ENCODE data around the gene SLC30A1.
"Not testable (repeated sequence)": the region's sequence is repeated elsewhere in the genome, so short reads cannot be mapped to it uniquely, and the experiment has no call there.

Gene SLC30A1

DNA sequence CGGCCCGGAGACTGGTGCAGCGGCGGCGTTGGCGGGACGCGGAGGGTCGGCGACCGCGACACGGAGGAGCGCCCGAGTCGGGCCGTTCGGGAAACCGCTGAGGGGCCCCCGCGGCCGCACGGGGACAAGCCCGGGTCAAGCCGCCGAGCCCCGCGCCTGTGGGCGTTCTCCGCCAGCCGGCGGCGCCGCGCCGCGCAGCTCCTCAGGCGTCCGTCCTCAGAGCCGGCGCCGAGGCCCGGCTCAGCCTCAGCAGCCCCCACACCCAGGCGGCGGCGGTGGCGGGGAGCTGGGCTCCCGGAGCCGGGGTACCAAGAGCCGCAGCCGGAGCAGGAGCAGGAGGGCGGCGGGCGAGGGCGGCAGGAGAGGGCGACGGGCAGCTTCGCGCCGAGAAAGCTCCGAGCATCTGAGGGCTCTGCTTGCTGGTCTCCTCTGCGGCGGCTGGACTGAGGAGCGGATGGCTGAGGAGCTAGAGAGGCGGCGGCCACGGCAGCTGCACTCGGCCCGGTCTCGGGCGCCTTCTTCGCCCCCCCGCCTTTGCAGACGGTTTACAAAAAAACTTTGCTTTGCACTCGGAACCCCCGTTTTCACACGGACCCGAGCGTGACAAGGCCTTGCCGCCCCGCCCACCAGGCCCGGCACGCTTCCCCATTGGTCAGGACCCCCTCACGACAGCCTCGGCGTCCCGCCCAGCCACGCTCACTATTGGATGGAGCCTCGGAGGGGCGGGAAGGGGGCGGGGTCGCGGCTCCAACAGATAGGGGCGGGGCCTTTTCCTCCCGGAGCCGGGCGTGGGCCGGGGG lies at the start of gene SLC30A1:
SLC30A1 (minus strand) TSS at position 522 of the 800 bp plus-strand sequence. CDS start 549 bp downstream, outside the sequence.
- no peak for DNase-seq (ENCODE audit: low read depth, low spot score)

GRCh38 chr1:211628417-211628816 lies 49.5 kb upstream of the SLC30A1 start:
- no peak for DNase-seq (ENCODE audit: low read depth, low spot score)

- DNase-seq (ENCODE audit: low read depth, low spot score), result no peak
These were observed 48.3 kb upstream of the SLC30A1 start for GRCh38 chr1:211627259-211627658.

- not testable (repeated sequence) for DNase-seq (ENCODE audit: low read depth, low spot score)
These were observed 46.9 kb upstream of the SLC30A1 start for GRCh38 chr1:211625866-211626265.

DNA sequence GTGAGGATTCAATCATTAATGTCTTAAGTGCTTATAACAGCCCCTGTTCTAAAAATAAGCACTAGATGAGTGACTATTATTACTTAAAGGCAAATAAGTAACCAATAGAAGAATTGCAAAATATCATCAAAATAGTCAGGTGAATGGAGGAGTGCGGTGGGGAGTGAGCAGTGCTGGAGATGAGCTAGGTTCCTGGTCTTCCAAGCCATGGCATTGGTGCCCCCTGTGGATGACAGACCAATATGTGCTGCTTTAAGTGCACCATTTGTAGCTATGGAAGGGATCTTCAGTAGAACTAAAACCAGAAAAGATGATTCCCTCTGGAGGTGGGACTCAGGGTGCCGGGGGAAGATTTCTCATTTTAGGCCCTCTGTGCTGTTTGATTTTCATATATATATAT lies 46.1 kb upstream of the SLC30A1 start:
- DNase-seq (ENCODE audit: low read depth, low spot score), result no peak

DNA sequence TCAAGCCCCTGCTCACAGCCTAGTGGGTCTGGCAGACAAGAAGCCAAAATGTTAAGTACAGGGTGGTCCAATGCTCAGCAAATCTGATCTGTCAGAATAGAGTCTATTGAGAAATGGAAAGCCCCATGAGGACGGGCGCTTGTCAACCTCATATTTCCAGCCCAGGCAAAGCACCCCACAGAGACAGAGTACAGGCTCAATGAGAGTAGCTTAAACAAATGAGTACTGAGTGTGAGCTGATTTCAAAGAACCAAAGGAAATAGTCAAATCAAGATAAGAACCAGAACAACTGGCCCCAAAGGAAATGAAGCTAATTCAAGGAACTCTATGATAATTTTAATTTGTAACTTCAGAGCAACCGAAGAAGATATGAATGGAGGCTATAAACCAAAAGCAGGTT lies 44.6 kb upstream of the SLC30A1 start:
- no peak for DNase-seq (ENCODE audit: low read depth, low spot score)

DNA sequence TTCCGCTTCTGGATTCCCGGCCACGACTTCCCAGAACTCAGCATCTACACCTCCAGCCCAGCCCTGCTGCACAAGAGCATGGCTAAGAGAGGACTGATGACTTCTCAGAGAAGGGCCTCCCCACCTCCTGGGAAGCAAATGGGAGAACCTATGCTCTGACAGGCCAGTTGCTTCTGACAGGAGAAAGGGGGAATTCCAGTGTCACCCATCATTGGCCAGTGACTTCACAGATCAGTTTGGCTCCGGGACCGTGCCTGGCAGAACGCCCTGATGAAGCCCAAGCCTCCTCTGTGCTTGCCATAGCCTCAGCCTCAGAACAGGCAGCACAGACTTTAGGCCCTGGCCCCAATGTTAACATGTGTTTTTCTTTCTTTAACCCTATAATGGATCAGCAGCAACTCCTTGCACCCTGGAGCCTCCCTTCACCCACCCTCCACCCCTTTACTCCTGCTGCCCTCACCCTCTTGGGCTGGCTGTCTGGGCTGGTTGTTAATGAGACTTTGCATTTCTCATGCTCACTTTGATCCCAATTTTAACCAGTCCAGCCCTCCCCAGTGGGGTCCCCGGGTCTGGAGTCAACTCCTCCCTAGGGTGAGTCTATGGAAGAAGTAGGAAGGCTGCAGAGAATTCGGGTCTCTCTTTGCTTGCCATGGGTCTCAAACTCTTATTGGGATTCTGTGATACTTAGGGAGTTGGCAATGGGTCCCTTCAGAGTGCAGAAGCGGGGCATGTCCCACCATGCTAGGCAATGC lies 42.7 kb upstream of the SLC30A1 start:
- no peak for DNase-seq (ENCODE audit: low read depth, low spot score)

DNA sequence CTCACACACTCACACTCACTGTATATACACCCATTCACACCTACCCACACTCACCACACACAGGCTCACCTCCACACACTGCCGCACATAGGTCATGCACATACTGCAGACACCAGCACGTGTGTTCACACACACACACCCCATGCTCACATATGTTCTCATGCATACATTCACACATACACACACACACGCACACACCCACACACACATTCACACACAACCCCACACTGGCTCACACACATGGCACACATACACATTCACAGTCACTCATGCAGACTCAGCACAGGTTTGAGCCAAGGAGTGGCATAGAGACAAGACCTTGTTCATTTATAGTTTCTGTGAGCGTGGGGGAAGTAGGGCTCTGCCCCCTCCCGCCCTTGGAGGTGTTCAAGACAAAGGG lies 41.1 kb upstream of the SLC30A1 start:
- no peak for DNase-seq (ENCODE audit: low read depth, low spot score)

DNA sequence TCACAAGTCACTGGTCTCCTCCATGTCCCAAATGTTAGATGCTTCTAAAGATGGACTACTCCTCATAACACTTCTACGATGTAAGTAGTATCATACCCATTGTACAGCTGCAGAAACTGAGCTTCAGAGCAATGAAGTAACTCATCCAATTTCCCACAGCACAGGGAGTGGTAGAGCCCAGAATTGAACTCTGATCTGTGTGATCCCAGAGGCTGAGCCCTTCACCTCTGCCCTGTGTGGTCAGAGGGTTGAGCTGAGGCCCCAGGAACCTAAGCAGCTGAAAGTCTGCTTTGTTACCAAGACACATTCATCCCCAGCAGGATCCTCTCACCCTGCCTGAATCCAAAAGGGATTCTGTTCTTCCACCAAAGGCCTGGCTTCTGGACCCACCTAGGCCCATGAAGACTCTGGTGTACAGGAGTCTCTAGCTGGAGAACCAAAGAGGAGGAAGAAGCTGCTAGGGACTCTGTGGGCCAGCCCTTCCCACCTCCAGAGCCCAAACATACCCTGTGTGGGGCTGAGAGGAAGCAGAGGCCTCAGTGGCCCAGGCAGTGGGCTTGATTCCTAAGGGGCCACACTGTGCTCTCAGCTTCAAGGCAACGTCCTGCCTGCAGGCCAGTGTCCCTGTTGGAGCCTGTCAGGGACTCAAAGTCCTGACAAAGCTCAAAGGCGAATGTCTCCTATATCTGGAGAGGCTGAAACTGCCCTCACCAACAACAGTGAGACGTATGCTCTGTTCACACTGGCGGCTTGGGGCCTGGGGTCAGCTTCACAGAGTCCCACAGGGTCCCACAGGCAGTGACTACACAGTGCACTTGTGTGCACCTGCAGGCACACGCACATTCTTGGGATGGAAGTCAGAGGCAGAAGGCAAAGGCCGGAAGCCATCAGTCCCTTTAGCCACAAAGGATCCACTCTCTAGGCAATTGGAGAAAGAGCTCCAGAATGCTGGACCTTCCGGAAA lies 40.4 kb upstream of the SLC30A1 start:
- no peak for DNase-seq (ENCODE audit: low read depth, low spot score)

DNA sequence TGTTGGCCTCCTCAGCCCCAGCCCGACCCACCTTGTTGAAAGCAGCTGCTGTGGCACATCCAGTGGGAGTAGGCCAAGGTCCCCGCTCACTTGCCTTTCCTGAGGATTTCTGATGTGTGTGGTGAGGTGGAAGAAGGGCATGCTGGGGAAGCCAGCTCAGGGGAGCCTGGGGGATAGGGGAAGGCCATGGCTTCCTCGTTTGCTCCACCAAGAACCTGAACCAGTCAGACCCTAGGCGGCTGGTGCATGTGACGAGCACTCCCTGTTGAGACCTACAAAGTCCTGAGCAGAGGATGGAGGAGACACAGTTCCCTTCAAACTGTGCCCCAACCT lies 38.0 kb upstream of the SLC30A1 start:
- no peak for DNase-seq (ENCODE audit: low read depth, low spot score)

- DNase-seq (ENCODE audit: low read depth, low spot score), result no peak
These were observed 37.4 kb upstream of the SLC30A1 start for GRCh38 chr1:211616231-211616964.

DNA sequence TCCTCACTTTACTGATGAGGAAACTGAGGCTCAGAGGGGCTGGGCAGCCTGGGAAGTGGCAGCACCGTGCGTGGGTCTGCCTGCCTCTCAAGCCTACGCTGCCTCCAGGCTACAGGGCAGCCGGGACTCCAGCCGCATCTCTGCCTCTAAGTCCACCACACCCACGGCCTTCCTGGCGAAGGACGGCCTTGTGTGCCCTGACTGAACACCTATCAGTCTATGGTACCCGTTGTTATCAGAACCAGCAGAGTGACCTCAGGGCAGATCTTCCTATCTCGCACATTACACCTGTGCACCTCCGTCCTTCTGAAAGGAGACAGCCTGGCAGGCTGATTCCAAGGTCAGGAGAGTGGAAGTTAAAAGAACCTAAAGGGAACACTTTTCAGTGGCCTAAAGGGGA lies 35.7 kb upstream of the SLC30A1 start:
- no peak for DNase-seq (ENCODE audit: low read depth, low spot score)

DNA sequence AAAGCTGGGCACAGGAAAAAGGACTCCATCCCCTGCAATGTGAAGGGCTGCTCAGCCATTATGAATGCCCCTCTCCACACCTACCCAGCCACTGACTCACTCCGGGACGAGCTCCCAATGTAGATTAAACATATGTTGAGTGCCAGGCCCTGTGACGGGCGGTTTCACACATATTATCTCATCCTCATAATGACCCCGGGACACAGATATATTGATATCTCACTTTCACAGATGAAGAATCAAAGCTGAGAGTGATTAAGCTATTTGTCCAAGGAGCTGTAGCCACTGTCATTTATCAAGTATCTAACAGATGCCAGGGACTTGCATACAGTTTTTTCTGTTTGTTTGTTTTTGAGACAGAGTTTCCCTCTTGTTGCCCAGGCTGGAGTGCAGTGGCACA lies 35.0 kb upstream of the SLC30A1 start:
- DNase-seq (ENCODE audit: low read depth, low spot score), result no peak

GRCh38 chr1:211613108-211613947 lies 34.4 kb upstream of the SLC30A1 start:
- DNase-seq (ENCODE audit: low read depth, low spot score), result no peak

DNA sequence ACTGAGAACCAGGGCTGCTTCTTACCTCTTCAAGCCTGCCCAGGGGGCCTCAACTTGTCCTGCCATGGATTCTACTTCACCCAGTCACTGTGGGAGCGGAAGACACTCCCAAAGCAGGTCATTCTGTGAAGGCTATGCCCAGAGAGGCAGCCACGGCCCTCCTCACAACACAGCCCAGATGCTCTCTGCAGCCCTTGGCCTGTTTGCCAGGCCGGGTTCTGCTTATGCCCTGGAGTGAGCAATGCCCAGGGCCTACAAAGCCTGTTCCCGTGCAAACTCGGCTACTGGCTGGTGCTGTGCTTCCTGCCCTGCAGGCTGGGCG lies 33.8 kb upstream of the SLC30A1 start:
- DNase-seq (ENCODE audit: low read depth, low spot score), result no peak

DNA sequence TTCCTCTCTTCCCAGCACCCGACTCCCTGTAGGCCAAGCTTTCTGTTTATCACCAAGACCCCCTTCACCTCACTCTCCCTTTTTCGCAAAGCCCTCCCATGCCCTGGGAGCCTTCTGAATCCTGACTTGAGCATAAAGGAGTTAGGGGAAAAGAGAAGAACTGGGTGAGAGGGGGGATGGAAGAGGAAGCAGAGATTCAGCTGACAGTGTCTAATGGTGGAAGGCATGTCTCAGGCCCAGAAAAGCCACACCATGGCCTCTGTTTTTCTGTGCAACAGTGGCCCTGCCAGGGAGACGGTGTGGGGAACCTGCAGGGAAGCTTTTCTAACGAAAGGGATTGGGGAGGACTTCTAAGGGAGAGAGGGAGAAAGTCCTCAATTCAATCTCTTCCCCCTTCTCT lies 32.9 kb upstream of the SLC30A1 start:
- no peak for DNase-seq (ENCODE audit: low read depth, low spot score)

DNA sequence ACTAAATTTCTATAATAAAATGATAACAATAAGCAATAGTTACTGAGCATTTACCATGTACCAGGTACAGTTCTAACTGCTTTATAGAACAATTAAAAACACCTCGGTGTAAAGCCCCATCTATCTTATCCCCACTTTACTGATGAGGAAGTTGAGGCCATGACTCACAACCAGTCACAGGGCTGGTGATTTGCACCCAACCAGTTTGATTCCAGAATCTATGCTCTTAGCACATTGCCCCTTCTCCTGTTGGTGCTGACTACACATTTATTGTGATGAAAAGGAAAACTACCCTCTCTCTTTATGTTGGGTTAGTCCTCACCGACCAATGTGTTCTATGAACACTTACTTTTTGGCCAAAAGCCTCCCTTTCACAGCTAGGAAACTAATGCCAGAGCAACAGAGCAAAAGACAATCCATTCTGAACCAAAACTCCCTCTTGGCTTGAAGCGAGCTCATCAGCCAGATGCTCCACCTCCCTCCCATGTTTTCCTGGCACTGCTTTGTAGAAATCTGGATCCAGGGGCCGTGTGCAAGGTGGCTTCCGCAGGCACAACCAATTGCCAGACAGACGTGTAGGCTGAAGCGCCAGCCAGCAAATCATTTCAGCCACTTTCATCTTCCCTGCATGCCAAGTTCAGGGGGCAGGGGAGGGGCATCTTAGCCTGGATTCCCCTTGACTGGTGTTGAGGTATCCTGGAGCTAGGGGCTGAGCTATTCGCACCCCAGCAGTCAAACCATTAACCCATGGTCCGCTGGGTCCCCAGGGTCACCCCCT lies 32.0 kb upstream of the SLC30A1 start:
- DNase-seq (ENCODE audit: low read depth, low spot score), result no peak

GRCh38 chr1:211609120-211610024 lies 30.4 kb upstream of the SLC30A1 start:
- DNase-seq (ENCODE audit: low read depth, low spot score), result no peak
